ENCODE measurements around the gene ITIH5.

GRCh38 chr10:7534480-7534852 is 132.3 kb downstream of the ITIH5 start:
- TF ChIP-seq POLR2A (IDR thresholded peaks at IDR 0.05): no peak
- TF ChIP-seq CTCF (IDR thresholded peaks at IDR 0.05): no peak
